Medulla oblongata (tissue), 1 donor: Measurements from ENCODE around the gene EBF3.

Source experiments
- DNase-seq: peaks from one replicate; pipeline ENCODE4 v3.0.0-alpha.2; 2015; ENCODE audit errors: extremely low spot score

The EBF3 gene

DNA sequence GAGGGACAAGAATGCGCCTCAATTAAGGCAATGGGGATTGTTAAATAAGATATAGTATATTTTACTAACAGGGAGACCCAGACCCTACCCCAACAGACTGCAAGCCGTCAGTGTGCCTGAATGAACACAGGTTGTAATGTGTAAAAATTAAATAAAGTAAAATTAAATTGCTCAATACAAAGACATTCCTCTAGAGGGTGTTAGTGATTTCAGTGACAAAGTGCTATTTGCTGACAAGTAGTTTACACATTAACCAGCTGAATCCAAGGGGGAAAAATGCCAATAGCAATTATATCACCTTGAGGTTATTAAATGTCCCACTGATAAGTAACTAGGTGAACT, 110.5 kb downstream of the EBF3 start:
- peak; percentile 8 for DNase-seq

- DNase-seq, result no peak
These were observed 111.1 kb downstream of the EBF3 start for GRCh38 chr10:129852829-129853561.

DNA sequence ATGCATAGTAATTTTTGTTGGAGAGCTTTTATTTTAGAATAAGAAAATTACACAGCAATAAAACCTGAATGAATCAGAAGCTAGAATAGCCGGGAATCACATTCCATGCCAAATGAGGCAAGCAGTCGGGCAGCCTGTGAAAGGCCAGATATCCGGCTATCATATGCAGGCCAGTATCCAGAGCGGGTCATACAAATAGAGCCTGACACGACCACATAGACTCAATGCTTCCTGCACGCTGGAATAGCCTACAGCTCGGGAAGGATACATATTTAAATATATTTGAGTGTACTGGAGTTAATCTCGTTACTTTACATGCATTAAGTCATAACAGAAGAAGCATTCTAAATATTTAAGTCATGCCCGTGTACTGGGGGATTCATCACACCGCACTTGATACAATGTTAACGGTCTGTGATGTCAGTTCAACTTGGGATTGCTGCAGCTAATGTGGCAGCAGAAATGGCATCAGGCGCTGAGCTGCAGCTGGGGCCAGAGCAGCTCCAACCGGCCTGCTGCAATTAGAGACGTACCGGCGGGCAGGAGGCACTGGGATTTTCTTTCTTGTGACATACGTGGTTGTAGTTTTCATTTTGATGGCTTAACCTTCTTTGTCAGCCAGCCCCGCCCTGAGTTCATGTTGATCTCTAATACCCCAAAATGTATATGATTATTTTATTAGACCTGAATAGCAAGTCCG, 112.0 kb downstream of the EBF3 start:
- no peak for DNase-seq

DNA sequence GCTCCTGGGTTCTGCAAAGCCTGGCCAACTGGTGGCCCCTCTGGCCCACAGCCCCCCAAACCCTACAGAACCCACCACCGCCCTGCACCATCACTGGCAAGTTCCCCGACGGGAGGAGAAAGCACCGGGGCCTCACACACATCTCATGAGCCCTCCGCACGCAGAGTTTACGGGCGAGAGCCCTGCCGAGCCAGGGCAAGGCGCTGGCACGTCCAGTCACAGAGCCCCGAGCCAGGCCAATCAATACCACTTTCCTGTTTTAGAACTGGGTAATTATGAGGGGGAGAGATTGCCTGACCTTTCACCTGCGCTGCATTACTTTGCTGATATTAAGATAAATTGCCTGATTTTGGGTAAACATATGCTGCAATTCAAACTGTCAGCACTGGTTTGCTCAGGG, 113.3 kb downstream of the EBF3 start:
- no peak for DNase-seq

DNA sequence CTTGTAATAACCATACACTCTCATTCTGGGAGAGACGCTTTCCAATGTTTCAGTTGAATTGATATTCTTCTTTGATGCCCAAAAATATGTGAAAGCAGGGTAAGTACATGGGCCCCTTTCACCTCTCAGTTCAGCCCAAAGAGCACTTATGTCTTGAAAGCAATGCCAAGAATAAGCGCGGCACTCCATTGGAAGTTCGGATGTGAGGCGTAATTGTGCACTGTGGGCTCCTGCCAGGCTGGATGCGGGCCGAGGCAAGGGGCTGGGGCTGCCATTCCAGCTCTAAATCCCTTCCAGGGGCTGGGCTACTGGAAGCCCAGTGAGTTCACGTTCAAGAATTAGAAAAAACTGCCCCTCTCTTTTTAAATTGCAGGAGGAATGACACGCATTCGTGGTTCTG, 113.8 kb downstream of the EBF3 start:
- no peak for DNase-seq

DNA sequence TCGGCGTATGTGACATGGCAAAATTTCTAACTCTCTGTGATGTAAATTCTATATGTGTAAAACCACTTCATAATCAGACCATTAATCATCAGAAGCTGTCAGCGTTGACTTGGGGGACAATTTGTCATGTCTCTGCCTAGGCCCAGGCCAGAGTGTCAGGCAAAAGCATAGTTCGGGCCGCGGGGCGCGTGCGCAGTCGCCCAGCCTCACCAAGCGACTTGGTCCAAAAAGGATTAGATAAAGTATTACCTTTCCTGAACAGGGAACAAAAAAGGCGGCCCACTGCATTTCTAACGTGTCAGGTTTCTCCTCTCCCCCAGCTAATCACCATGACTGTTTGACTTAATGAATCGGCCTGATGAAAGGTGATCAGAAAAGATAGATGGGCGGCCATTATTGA, 114.2 kb downstream of the EBF3 start:
- no peak for DNase-seq

GRCh38 chr10:129849452-129849750, 114.7 kb downstream of the EBF3 start:
- no peak for DNase-seq

GRCh38 chr10:129848696-129849451, 115.2 kb downstream of the EBF3 start:
- no peak for DNase-seq

- DNase-seq, result no peak
These were observed 116.2 kb downstream of the EBF3 start for GRCh38 chr10:129847741-129848483.

- DNase-seq, result no peak
These were observed 117.1 kb downstream of the EBF3 start for GRCh38 chr10:129846991-129847391.

DNA sequence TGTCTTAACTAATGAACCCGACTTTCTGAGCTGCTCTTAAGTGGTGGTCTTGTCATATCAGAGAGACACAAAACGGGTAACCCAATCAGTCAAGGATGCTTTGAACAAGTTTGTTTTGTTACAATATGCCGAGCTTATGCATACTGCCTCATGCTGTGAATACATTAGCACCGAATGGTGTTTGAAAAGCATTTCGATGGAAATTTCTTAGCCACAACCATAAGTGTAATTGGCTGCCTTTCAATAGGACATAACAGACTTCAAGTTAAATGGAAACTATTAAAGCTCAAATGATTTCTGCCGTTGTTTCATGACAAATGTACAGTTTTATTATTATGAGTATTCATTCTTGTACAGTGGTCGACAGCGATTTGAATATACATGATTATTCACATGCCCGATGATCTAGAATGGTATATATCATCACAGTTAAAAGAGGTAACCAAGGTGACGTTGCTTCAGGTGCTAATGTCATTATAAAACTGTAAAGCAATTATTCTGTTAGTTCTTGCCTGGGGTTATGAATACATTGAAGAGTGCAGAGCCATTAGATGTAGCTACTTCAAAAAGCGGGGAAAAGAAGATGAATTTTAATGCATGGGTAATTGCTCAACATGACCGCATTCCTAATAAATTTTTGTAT, 118.8 kb downstream of the EBF3 start:
- DNase-seq, result no peak

DNA sequence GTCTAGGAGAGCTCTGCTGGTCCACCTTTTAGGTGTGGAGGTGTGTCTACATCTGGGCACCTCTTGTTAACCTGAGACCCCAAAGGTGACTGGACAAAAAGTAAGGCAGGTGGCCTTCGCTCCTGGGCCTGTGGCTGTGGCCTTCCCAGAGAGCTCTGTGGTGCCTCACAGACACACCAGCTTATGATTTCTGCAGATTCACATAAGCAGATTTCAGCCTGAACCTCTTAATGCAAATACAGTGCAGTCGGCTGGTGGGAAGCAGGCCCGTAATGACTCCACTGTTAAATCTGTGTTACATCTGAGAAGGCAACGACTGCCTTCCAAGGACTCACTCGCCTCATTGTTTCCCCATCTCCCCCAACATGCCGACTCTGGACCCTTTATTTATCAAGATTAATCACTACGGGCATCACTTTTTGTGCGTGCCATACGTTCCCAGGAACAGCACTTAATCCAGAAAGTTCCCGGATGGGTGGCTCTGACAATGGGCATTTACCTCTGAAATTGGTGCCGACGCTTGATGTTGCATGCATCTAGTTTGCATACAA, 119.8 kb downstream of the EBF3 start:
- DNase-seq, result no peak

DNA sequence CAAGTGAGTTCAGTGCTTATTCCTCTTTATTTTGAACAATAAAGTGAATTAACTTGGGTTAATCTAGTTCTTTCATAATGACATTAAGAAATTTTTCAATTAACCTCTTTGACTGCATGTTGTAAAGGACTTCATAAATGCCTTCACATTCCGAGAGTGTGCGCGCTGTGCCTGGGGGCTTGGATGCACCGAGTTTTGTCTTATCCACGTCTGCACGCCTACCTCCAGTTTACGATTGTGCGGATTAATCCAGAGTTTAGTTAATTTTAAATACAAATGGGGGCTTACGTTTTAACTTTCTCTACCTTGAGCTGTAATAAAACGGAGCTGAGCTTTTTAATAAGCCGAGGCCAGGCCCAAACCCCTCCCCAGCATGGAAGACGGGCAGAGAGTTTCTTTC, 120.4 kb downstream of the EBF3 start:
- no peak for DNase-seq

GRCh38 chr10:129843131-129843541, 120.9 kb downstream of the EBF3 start:
- DNase-seq, result no peak

DNA sequence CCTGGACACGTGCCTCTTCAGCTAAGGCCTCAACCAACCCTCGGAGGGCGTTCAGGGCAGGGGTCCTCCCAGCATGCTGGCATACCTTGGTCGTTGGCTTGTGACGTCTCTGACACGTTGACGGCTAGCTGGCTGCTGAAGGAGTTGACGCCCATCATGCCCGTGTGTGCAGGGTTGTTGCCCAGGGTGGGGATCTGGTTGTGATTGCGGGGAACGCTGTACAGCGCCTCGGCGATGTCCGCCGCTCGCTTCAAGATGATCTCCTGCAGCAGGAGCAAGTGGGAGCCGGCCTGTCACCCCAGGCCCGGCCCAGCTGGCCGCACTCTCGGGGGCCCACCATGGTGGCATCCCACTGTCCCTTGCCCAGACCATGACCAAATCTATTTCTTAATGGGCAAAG, 122.0 kb downstream of the EBF3 start:
- no peak for DNase-seq

DNA sequence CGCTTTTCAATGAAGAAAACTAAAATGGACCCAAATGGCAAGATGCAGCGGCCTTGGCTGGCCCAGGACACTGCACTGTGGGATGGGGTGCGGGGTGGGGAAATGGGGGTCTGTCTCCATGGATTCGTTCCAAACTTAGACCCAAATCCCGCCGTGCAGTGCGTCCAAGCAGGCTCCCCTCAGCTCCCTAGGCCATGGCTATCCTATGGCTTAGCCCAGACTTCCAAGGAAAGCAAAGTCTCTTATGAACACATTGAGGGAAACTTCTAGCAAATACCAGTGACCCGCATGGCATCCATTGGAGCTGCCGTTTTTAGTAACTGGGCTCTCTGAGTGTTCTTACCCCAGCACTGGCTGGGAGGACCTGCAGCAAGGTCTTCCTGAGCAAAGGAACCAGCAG, 122.5 kb downstream of the EBF3 start:
- DNase-seq, result no peak

DNA sequence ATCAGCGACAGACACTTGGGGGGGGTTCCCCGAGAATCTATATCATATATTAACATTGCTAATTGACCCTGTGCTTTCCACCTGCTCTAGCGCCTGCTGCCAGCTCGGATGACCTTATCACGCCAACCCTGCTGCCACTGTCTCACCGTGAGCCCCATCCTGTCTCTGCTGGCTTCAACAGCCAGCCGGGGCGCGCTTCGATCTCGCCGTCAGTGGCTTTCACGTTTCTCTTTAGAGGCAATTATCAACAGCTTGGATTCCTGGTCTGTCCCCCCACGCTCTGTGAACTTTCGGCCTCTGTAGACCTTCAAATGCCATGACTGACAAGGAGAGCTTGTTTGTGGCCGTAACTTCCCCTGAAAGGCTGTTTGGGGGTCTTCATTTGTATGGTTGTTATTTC, 123.0 kb downstream of the EBF3 start:
- no peak for DNase-seq

- DNase-seq, result no peak
These were observed 123.9 kb downstream of the EBF3 start for GRCh38 chr10:129840196-129840590.

- no peak for DNase-seq
These were observed 124.5 kb downstream of the EBF3 start for GRCh38 chr10:129839285-129840195.

- no peak for DNase-seq
These were observed 125.3 kb downstream of the EBF3 start for GRCh38 chr10:129838794-129839193.
